HepG2 (cell line): ENCODE results near the gene FAM20C. TPM values are rescaled to one million over a fixed set of nuclear protein-coding genes. Genes with fewer than 3 reads are reported as not detected.
"Not testable (repeated sequence)": the region's sequence is repeated elsewhere in the genome, so short reads cannot be mapped to it uniquely, and the experiment has no call there.

Source experiments
- ATAC-seq: fragments of 200-7000 bp; cut with Tn5 transposase; 3 replicates; pipeline ENCODE4 v1.9.1; 2020; ENCODE audit warnings: mild to moderate bottlenecking, moderate library complexity
- BruUV-seq: library from RNA; stranded (reverse); fragments of 400-500 nt; replicated peaks from 2 replicates; lab custom pipeline; 2021; lab: Mats Ljungman, UMichigan
- CTCF ChIA-PET: fragments of 300-600 bp; formaldehyde crosslinking; extraction: SDS; loops from one replicate; lab custom pipeline; 2021; ENCODE audit warnings: low total read pairs, inconsistent platforms, low intra/inter-chr PET ratio; lab: Yijun Ruan, JAX
- POLR2A ChIA-PET: fragments of 350-600 bp; sonication (Branson Sonifier 250); formaldehyde crosslinking; loops from one replicate; lab custom pipeline; 2020; ENCODE audit warnings: antibody characterized with exemption, inconsistent platforms; lab: Yijun Ruan, JAX
- DNase-seq: peaks from one replicate; pipeline ENCODE4 v3.0.0-alpha.2; 2015; ENCODE audit warnings: low spot score
- FAIRE-seq: peaks from 3 replicates; lab custom pipeline; 2011; peaks lifted over from hg19 to GRCh38; lab: Jason Lieb, UNC
- H2AFZ ChIP-seq: one replicate; pipeline ENCODE4 v1.6.1; 2011; ENCODE audit warnings: low read length, inconsistent platforms
- H3K27ac ChIP-seq: fragments of 300-600 bp; 3 replicates; pipeline ENCODE4 v1.8.0; 2011; ENCODE audit warnings: mixed run types, mild to moderate bottlenecking, mixed read lengths, low read length, inconsistent platforms; ENCODE audit not compliant: insufficient read depth; ENCODE audit errors: extremely low read length
- H3K27me3 ChIP-seq, 2 experiments: fragments of 200-600 bp in 1 of 2; 2 replicates in 1 of 2; 3 replicates in 1 of 2; pipeline versions ENCODE4 v1.6.0 to v1.8.0; 2011; ENCODE audit warnings: low read length in 2 of 2, mild to moderate bottlenecking in 2 of 2, moderate library complexity in 2 of 2, inconsistent platforms in 1 of 2; ENCODE audit not compliant: insufficient read depth in 2 of 2, control insufficient read depth in 1 of 2
- H3K36me3 ChIP-seq, 2 experiments: fragments of 200-600 bp in 1 of 2; replicated peaks in 1 of 2; 2 replicates in 1 of 2; 3 replicates in 1 of 2; pipeline versions ENCODE4 v1.5.1 to v1.8.0; 2011; ENCODE audit warnings: low read length in 2 of 2, inconsistent platforms in 1 of 2; ENCODE audit not compliant: insufficient read depth in 2 of 2, control insufficient read depth in 1 of 2
- H3K4me1 ChIP-seq: 2 replicates; pipeline ENCODE4 v1.5.1; 2012; ENCODE audit warnings: low read length, inconsistent platforms; ENCODE audit not compliant: insufficient read depth
- H3K4me2 ChIP-seq: 2 replicates; pipeline ENCODE4 v1.6.0; 2011; ENCODE audit warnings: low read depth, low read length, inconsistent platforms
- H3K4me3 ChIP-seq, 3 experiments: fragments of 200-600 bp in 1 of 3; sonication (generic), shearing (Covaris generic) in 1 of 3; replicated peaks in 1 of 3; 2 replicates each; pipeline ENCODE4 v1.5.1; 2011 to 2016; ENCODE audit warnings: low read length in 3 of 3, inconsistent platforms in 2 of 3, low read depth in 2 of 3, mild to moderate bottlenecking in 2 of 3, control low read depth in 1 of 3, mixed read lengths in 1 of 3; ENCODE audit not compliant: insufficient read depth in 1 of 3
- H3K79me2 ChIP-seq: one replicate; pipeline ENCODE4 v1.6.1; 2011; ENCODE audit warnings: low read length, inconsistent platforms; ENCODE audit not compliant: insufficient read depth
- H3K9ac ChIP-seq: 2 replicates; pipeline ENCODE4 v1.6.0; 2011; ENCODE audit warnings: mild to moderate bottlenecking, low read depth, low read length, inconsistent platforms; ENCODE audit not compliant: insufficient read depth
- H3K9me3 ChIP-seq: 2 replicates; pipeline ENCODE4 v1.5.1; 2012; ENCODE audit warnings: mild to moderate bottlenecking, low read length
- H4K20me1 ChIP-seq: 2 replicates; pipeline ENCODE4 v1.6.0; 2011; ENCODE audit warnings: inconsistent platforms, mild to moderate bottlenecking, low read length, moderate library complexity; ENCODE audit not compliant: insufficient read depth
- ELF1 ChIP-seq: sonication (generic); formaldehyde crosslinking; IDR thresholded peaks from 2 replicates; pipeline ENCODE4 v1.4.0; 2020; ENCODE audit warnings: missing genetic modification reagents
- HNRNPL ChIP-seq: fragments of 200-400 bp; formaldehyde crosslinking; IDR thresholded peaks from 2 replicates; pipeline ENCODE4 v1.6.1; 2017; ENCODE audit warnings: mild to moderate bottlenecking, low read depth, low read length
- PRPF4 ChIP-seq: fragments of 200-400 bp; formaldehyde crosslinking; IDR thresholded peaks from 2 replicates; pipeline ENCODE4 v1.6.1; 2016; ENCODE audit warnings: low read length, low read depth; ENCODE audit not compliant: poor library complexity, severe bottlenecking
- STAG1 ChIP-seq: sonication (generic); formaldehyde crosslinking; IDR thresholded peaks from 2 replicates; pipeline ENCODE4 v1.4.0; 2020; ENCODE audit warnings: missing genetic modification reagents
- ZNF121 ChIP-seq: sonication (generic); formaldehyde crosslinking; IDR thresholded peaks from 2 replicates; pipeline ENCODE4 v1.5.0; 2020; ENCODE audit warnings: mild to moderate bottlenecking, missing genetic modification reagents
- WGBS: methylation state at CpG from one replicate; pipeline ENCODE4 v1.1.6; 2017; ENCODE audit warnings: low lambda C conversion rate; 5-methylcytosine and 5-hydroxymethylcytosine counted together
- in situ Hi-C: cut with HindIII; loops from 2 replicates; pipeline ENCODE4 v1.10.0; 2017; ENCODE audit warnings: low pct_unique_long_range_greater_than_20kb; ENCODE audit not compliant: extremely low pct_ligation_motif_present
- intact Hi-C: fragments of 100-400 bp; cut with micrococcal nuclease; formaldehyde crosslinking; loops from one replicate; pipeline ENCODE4 v1.10.0; 2022; ENCODE audit not compliant: unreplicated experiment
- polyA plus RNA-seq, 8 experiments: library from polyadenylated mRNA; depleted of rRNA in 3 of 8; stranded (reverse) in 7 of 8; unstranded in 1 of 8; fragments of >200 nt; fragmentation: Illumina TruSeq in 4 of 8; extraction: Trizol in 4 of 8; gene quantifications; 2 replicates each; pipeline versions ENCODE4 v1.2.1 to v1.2.3, GENCODE V29; 2011 to 2016; ENCODE audit warnings: low read depth in 4 of 8, missing spikeins in 1 of 8, mixed read lengths in 1 of 8; ENCODE audit not compliant: insufficient read depth in 1 of 8
- total RNA-seq, 5 experiments: library from RNA; depleted of rRNA; stranded (reverse); fragments of >200 nt; fragmentation: Illumina TruSeq; extraction: Trizol; gene quantifications; 2 replicates each; pipeline ENCODE4 v1.2.3, GENCODE V29; 2016; ENCODE audit warnings: low read depth in 1 of 5
- TF ChIP-seq, protein P1 (sequence below): sonication (generic); formaldehyde crosslinking; IDR thresholded peaks from 2 replicates; pipeline ENCODE4 v1.4.0; 2020; ENCODE audit warnings: missing genetic modification reagents
- TF ChIP-seq, protein P2 (sequence below): sonication (generic); formaldehyde crosslinking; IDR thresholded peaks from 2 replicates; pipeline ENCODE4 v1.9.0; 2022; ENCODE audit warnings: low read depth, missing genetic modification reagents
- TF ChIP-seq, protein P3 (sequence below): sonication (generic); formaldehyde crosslinking; IDR thresholded peaks from 2 replicates; pipeline ENCODE4 v1.5.0; 2020; ENCODE audit warnings: mild to moderate bottlenecking, missing genetic modification reagents, moderate library complexity
- TF ChIP-seq, protein P4 (sequence below): sonication (generic); formaldehyde crosslinking; IDR thresholded peaks from 2 replicates; pipeline ENCODE4 v1.5.1; 2020; ENCODE audit warnings: mild to moderate bottlenecking, missing genetic modification reagents, moderate library complexity

Gene FAM20C
- total and polyA plus RNA-seq, 2 of the 13 experiments (the other 11 are each of a cell fraction or from before 2014, with no cell fraction given) = 11.9 to 19.9 TPM

DNA sequence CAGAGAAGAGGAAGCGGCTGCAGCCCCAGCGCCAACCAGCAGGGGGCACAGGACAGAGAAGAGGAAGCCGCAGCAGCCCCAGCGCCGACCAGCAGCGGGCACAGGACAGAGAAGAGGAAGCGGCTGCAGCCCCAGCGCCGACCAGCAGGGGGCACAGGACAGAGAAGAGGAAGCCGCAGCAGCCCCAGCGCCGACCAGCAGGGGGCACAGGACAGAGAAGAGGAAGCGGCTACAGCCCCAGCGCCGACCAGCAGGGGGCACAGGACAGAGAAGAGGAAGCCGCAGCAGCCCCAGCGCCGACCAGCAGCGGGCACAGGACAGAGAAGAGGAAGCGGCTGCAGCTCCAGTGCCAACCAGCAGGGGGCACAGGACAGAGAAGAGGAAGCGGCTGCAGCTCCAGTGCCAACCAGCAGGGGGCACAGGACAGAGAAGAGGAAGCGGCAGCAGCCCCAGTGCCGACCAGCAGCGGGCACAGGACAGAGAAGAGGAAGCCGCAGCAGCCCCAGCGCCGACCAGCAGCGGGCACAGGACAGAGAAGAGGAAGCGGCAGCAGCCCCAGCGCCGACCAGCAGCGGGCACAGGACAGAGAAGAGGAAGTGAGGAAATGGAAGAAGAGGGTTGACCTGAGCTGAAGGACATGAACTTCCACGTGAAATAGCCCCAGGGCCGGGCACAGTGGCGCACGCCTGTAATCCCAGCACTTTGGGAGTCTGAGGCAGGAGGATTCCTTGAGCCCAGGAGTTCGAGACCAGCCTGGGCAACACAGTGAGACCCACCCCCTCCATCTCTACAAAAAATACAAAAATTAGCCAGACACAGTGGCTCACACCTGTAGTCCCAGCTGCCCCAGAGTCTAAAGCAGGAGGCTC is 71.3 kb downstream of the FAM20C start:
- H3K27me3 ChIP-seq, H2AFZ ChIP-seq, in situ Hi-C loops, FAIRE-seq, H3K4me2 ChIP-seq, POLR2A ChIA-PET, H3K9ac ChIP-seq, BruUV-seq, H3K4me3 ChIP-seq, H3K4me1 ChIP-seq, intact Hi-C loops, H3K36me3 ChIP-seq, H4K20me1 ChIP-seq, H3K79me2 ChIP-seq, DNase-seq, H3K27ac ChIP-seq: not testable (repeated sequence)
- peaks cover 17% of the 10 kb centered on the region for H3K9me3 ChIP-seq
- TF ChIP-seq PRPF4 = peak; percentile 96
- peak; percentile 76; the same call in 1 of the 2 replicates for TF ChIP-seq HNRNPL
- TF ChIP-seq STAG1 (CRISPR knock-in tag) = peak; percentile 12; the same call in 1 of the 2 replicates
- peak; percentile 74; the same call in 1 of the 2 replicates for TF ChIP-seq ZNF121 (CRISPR knock-in tag)
- TF ChIP-seq, protein P1, sequence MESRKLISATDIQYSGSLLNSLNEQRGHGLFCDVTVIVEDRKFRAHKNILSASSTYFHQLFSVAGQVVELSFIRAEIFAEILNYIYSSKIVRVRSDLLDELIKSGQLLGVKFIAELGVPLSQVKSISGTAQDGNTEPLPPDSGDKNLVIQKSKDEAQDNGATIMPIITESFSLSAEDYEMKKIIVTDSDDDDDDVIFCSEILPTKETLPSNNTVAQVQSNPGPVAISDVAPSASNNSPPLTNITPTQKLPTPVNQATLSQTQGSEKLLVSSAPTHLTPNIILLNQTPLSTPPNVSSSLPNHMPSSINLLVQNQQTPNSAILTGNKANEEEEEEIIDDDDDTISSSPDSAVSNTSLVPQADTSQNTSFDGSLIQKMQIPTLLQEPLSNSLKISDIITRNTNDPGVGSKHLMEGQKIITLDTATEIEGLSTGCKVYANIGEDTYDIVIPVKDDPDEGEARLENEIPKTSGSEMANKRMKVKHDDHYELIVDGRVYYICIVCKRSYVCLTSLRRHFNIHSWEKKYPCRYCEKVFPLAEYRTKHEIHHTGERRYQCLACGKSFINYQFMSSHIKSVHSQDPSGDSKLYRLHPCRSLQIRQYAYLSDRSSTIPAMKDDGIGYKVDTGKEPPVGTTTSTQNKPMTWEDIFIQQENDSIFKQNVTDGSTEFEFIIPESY (CRISPR knock-in tag) = peak; percentile 74; the same call in 1 of the 2 replicates
- 0 out of 2 replicates have a peak, but pooled peaks have one; percentile 19 for TF ChIP-seq ELF1 (CRISPR knock-in tag)
- TF ChIP-seq, protein P2, sequence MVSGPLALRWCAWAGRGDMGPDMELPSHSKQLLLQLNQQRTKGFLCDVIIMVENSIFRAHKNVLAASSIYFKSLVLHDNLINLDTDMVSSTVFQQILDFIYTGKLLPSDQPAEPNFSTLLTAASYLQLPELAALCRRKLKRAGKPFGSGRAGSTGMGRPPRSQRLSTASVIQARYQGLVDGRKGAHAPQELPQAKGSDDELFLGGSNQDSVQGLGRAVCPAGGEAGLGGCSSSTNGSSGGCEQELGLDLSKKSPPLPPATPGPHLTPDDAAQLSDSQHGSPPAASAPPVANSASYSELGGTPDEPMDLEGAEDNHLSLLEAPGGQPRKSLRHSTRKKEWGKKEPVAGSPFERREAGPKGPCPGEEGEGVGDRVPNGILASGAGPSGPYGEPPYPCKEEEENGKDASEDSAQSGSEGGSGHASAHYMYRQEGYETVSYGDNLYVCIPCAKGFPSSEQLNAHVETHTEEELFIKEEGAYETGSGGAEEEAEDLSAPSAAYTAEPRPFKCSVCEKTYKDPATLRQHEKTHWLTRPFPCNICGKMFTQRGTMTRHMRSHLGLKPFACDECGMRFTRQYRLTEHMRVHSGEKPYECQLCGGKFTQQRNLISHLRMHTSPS (CRISPR knock-in tag) = 0 out of 2 replicates have a peak, but pooled peaks have one; percentile 21
- TF ChIP-seq, protein P3, sequence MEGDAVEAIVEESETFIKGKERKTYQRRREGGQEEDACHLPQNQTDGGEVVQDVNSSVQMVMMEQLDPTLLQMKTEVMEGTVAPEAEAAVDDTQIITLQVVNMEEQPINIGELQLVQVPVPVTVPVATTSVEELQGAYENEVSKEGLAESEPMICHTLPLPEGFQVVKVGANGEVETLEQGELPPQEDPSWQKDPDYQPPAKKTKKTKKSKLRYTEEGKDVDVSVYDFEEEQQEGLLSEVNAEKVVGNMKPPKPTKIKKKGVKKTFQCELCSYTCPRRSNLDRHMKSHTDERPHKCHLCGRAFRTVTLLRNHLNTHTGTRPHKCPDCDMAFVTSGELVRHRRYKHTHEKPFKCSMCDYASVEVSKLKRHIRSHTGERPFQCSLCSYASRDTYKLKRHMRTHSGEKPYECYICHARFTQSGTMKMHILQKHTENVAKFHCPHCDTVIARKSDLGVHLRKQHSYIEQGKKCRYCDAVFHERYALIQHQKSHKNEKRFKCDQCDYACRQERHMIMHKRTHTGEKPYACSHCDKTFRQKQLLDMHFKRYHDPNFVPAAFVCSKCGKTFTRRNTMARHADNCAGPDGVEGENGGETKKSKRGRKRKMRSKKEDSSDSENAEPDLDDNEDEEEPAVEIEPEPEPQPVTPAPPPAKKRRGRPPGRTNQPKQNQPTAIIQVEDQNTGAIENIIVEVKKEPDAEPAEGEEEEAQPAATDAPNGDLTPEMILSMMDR (CRISPR knock-in tag) = peak; percentile 49
- TF ChIP-seq, protein P4, sequence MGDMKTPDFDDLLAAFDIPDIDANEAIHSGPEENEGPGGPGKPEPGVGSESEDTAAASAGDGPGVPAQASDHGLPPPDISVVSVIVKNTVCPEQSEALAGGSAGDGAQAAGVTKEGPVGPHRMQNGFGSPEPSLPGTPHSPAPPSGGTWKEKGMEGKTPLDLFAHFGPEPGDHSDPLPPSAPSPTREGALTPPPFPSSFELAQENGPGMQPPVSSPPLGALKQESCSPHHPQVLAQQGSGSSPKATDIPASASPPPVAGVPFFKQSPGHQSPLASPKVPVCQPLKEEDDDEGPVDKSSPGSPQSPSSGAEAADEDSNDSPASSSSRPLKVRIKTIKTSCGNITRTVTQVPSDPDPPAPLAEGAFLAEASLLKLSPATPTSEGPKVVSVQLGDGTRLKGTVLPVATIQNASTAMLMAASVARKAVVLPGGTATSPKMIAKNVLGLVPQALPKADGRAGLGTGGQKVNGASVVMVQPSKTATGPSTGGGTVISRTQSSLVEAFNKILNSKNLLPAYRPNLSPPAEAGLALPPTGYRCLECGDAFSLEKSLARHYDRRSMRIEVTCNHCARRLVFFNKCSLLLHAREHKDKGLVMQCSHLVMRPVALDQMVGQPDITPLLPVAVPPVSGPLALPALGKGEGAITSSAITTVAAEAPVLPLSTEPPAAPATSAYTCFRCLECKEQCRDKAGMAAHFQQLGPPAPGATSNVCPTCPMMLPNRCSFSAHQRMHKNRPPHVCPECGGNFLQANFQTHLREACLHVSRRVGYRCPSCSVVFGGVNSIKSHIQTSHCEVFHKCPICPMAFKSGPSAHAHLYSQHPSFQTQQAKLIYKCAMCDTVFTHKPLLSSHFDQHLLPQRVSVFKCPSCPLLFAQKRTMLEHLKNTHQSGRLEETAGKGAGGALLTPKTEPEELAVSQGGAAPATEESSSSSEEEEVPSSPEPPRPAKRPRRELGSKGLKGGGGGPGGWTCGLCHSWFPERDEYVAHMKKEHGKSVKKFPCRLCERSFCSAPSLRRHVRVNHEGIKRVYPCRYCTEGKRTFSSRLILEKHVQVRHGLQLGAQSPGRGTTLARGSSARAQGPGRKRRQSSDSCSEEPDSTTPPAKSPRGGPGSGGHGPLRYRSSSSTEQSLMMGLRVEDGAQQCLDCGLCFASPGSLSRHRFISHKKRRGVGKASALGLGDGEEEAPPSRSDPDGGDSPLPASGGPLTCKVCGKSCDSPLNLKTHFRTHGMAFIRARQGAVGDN (CRISPR knock-in tag) = peak; percentile 14; the same call in 1 of the 2 replicates
- CTCF ChIA-PET = interaction anchor here (0.7 to 1.5 kb wide), 4 partner anchors 70 to 690 kb away, joined by 3 to 5 read pairs (median 4); no protein-coding TSS in a partner anchor
- WGBS = 47% methylated on average over 16 of the region's 37 CpGs
- ATAC-seq = peak; percentile 6; the same call in 1 of the 3 replicates
